Prostate gland (tissue), 2 donors: ENCODE measurements around the gene SLC14A1.

ENCODE experiments used
- CTCF ChIP-seq, 4 experiments: fragments of 200-600 bp in 2 of 4; fragments of 450-650 bp in 2 of 4; sonication (generic) in 2 of 4; IDR thresholded peaks; 1 replicate in 3 of 4; 2 replicates in 1 of 4; pipeline ENCODE4 v1.5.1; 2016 to 2019; ENCODE audit warnings: antibody characterized with exemption in 4 of 4, mild to moderate bottlenecking in 2 of 4, moderate library complexity in 2 of 4
- POLR2AphosphoS5 ChIP-seq: sonication (generic); formaldehyde crosslinking; IDR thresholded peaks from one replicate; pipeline ENCODE4 v1.6.1; 2017; ENCODE audit warnings: antibody characterized with exemption

DNA sequence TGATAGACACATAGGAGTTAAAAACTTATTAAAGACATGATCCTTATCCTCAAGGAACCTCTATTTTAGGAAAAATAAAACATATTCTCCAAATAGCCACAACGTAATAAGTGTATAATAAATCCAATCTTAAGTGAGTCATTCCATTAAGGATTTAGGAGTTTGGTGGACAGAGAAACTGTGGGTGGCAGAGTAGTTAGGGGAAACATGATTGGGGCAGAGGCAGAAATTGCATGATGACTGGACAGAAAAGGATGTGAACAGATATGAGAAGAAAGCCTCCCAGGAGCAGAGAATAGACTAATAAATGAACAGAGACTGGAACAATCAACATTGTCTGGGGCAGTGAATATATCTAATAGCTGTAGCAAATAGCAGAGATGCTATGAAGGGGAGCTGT, 53.4 kb downstream of the SLC14A1 start:
- TF ChIP-seq CTCF (IDR thresholded peaks at IDR 0.05) (no peak), POLR2AphosphoS5 (peak; percentile 52)
